Measurements from ENCODE around the gene CACNA2D3.

DNA sequence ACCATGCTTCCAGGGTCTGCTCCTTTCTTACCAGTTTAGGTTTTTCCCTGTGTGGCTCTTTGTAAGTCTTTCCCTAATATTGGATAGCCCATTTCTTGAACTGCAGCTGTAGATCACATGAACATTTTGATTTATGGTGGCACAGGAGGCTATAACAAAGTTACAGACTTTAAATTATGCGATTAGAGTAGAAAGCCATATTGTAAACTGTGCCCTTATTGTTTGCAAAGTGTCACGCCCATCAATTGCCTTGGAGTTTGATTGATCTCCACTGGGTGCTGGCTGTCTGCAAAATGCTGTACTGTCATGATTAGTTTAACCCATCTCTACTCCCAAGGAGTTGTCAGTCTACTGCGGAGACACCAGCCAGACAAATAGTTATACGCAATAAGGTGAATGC, 110.3 kb downstream of the CACNA2D3 start:
- TF ChIP-seq EZH2 (IDR thresholded peaks at IDR 0.05; ENCODE audit: insufficient read depth, low read length): no peak
- TF ChIP-seq, protein P1, sequence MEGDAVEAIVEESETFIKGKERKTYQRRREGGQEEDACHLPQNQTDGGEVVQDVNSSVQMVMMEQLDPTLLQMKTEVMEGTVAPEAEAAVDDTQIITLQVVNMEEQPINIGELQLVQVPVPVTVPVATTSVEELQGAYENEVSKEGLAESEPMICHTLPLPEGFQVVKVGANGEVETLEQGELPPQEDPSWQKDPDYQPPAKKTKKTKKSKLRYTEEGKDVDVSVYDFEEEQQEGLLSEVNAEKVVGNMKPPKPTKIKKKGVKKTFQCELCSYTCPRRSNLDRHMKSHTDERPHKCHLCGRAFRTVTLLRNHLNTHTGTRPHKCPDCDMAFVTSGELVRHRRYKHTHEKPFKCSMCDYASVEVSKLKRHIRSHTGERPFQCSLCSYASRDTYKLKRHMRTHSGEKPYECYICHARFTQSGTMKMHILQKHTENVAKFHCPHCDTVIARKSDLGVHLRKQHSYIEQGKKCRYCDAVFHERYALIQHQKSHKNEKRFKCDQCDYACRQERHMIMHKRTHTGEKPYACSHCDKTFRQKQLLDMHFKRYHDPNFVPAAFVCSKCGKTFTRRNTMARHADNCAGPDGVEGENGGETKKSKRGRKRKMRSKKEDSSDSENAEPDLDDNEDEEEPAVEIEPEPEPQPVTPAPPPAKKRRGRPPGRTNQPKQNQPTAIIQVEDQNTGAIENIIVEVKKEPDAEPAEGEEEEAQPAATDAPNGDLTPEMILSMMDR (IDR thresholded peaks at IDR 0.05; ENCODE audit: insufficient read depth, low read depth, low read length): no peak
